Measurements from ENCODE around the gene NUMBL.

NUMBL gene

DNA sequence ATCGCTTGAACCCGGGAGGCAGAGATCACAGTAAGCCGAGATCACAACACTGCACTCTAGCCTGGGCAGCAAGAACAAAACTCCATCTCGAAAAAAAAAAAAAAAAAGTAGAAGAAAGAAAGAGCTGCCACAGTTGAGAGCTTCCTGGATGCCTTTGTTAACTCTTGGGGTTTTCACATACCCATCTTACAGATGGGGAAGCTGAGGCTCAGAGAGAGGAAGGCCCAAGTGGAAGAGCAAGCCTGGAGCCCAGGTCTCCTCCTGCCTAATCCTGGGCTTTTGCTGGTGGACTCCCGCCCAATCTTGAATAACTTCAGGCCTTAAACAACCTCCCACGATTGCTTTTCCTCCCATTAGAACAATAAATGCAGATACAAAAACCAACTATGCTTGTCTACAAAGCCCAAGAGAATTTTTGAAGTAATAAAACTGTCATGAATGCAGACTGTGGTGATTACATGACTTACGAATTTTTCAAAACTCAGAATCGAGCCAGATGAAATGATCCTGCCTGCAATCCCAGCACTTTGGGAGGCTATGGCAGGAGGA is 47.6 kb downstream of the NUMBL start:
- H3K27me3 ChIP-seq (ENCODE audit: insufficient read depth, low read depth, severe bottlenecking): no peaks in the 10 kb centered on the region
- no peak for TF ChIP-seq CTCF (IDR thresholded peaks at IDR 0.05; ENCODE audit: low read depth, low read length)
- H3K36me3 ChIP-seq: no peaks in the 10 kb centered on the region
- H3K4me3 ChIP-seq (ENCODE audit: low read depth, low read length): no peak overlapping the region
- H3K9me3 ChIP-seq (ENCODE audit: severe bottlenecking): no peaks in the 10 kb centered on the region
- no peak for DNase-seq
- H3K27ac ChIP-seq: no peak overlapping the region

DNA sequence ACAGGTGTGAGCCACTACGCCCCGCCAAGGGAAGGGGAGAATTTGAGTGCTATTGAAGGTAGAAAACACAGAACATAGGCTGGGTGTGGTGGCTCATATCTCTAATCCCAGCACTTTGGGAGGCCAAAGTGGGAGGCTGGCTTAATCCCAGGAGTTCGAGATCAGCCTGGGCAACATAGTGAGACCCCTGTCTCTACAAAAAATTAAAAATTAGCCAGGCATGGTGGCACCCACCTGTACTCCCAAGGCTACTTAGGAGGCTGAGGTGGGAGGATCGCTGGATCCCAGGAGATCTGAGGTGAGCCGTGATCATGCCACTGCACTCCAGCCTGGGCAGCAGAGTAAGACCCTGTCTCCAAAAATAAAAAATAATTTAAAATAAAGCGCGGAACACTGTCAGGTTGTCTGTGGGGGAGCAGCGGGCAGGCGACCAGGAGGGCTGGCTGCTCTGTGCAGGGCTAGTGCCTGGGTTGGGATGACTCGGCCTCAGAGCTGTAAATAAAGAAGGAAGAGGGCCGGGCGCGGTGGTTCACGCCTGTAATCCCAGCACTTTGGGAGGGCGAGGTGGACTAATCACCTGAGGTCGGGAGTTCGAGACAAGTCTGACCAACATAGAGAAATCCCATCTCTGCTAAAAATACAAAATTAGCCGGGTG is 48.3 kb downstream of the NUMBL start:
- no peak for DNase-seq
- no peaks in the 10 kb centered on the region for H3K36me3 ChIP-seq
- no peak for TF ChIP-seq CTCF (IDR thresholded peaks at IDR 0.05; ENCODE audit: low read depth, low read length)
- H3K27ac ChIP-seq: no peak overlapping the region
- no peak overlapping the region for H3K4me3 ChIP-seq (ENCODE audit: low read depth, low read length)
- H3K27me3 ChIP-seq (ENCODE audit: insufficient read depth, low read depth, severe bottlenecking): no peaks in the 10 kb centered on the region
- H3K9me3 ChIP-seq (ENCODE audit: severe bottlenecking): no peaks in the 10 kb centered on the region

- Histone ChIP-seq H3K27me3 (ENCODE audit: insufficient read depth, low read depth, severe bottlenecking) (no peaks in the 10 kb centered on the region), H3K36me3 (no peaks in the 10 kb centered on the region), H3K27ac (no peak overlapping the region), H3K9me3 (ENCODE audit: severe bottlenecking) (no peaks in the 10 kb centered on the region), H3K4me3 (ENCODE audit: low read depth, low read length) (no peak overlapping the region)
- no peak for TF ChIP-seq CTCF (IDR thresholded peaks at IDR 0.05; ENCODE audit: low read depth, low read length)
- DNase-seq: no peak
Observed at GRCh38 chr19:40641281-40641680, 49.2 kb downstream of the NUMBL start.

GRCh38 chr19:40640744-40641143 is 49.7 kb downstream of the NUMBL start:
- no peaks in the 10 kb centered on the region for H3K9me3 ChIP-seq (ENCODE audit: severe bottlenecking)
- no peak for TF ChIP-seq CTCF (IDR thresholded peaks at IDR 0.05; ENCODE audit: low read depth, low read length)
- no peak for DNase-seq
- no peaks in the 10 kb centered on the region for H3K36me3 ChIP-seq
- H3K27ac ChIP-seq: no peak overlapping the region
- H3K4me3 ChIP-seq (ENCODE audit: low read depth, low read length): no peak overlapping the region
- no peaks in the 10 kb centered on the region for H3K27me3 ChIP-seq (ENCODE audit: insufficient read depth, low read depth, severe bottlenecking)

DNA sequence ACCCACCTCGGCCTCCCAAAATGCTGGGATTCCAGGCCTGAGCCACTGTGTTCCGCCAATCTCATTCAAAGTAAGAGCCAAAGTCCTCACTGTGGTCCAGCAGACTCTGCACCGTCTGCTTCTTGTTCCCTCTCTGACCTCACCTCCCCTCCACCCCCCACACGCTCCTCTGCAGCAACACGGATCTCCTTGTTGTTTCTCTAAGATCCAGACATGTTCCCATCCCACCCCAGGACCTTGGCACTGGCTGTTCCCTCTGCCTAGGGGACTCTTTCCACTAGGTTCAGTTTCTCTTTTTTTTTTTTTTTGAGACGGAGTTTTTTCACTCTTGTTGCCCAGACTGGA is 50.8 kb downstream of the NUMBL start:
- Histone ChIP-seq H3K4me3 (ENCODE audit: low read depth, low read length) (no peak overlapping the region), H3K9me3 (ENCODE audit: severe bottlenecking) (no peaks in the 10 kb centered on the region), H3K36me3 (no peaks in the 10 kb centered on the region), H3K27me3 (ENCODE audit: insufficient read depth, low read depth, severe bottlenecking) (no peaks in the 10 kb centered on the region), H3K27ac (no peak overlapping the region)
- no peak for TF ChIP-seq CTCF (IDR thresholded peaks at IDR 0.05; ENCODE audit: low read depth, low read length)
- DNase-seq: no peak

DNA sequence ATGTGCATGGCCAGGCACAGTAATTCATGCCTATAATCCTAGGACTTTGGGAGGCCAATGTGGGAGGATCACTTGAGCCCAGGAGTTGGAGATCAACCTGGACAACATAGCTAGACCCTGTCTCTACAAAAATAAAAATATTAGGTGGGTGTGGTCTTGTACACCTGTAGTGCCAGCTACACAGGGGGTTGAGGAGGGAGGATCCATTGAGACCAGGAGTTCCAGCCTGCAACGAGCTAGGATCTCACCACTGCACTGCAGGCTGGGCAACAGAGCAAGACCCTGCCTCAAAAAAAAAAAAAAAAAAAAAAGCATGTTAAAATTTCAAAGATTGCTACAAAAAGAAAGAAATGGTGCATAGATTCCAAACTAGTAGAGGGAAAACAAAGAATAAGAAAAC is 52.1 kb downstream of the NUMBL start:
- Histone ChIP-seq H3K4me3 (ENCODE audit: low read depth, low read length) (no peak overlapping the region), H3K36me3 (no peaks in the 10 kb centered on the region), H3K27ac (no peak overlapping the region), H3K9me3 (ENCODE audit: severe bottlenecking) (no peaks in the 10 kb centered on the region), H3K27me3 (ENCODE audit: insufficient read depth, low read depth, severe bottlenecking) (no peaks in the 10 kb centered on the region)
- no peak for TF ChIP-seq CTCF (IDR thresholded peaks at IDR 0.05; ENCODE audit: low read depth, low read length)
- no peak for DNase-seq
